Measurements from ENCODE around the gene STXBP5L. TPM values are rescaled to one million over a fixed set of nuclear protein-coding genes. Genes with fewer than 3 reads are reported as not detected.

STXBP5L gene
- total and polyA plus RNA-seq, 2 donors from 2014 or later, result not detected

- no peak for FAIRE-seq
- no peak for TF ChIP-seq CTCF (IDR thresholded peaks at IDR 0.05; ENCODE audit: borderline replicate concordance, extremely low read depth, insufficient read depth)
Measured at GRCh38 chr3:120982608-120983320, 74.8 kb downstream of the STXBP5L start.

GRCh38 chr3:120983321-120983665, 75.3 kb downstream of the STXBP5L start:
- no peak for DNase-seq
- no peak for TF ChIP-seq CTCF (IDR thresholded peaks at IDR 0.05; ENCODE audit: borderline replicate concordance, extremely low read depth, insufficient read depth)

More at GRCh38 chr3:120982608-120983320, 74.8 kb downstream of the STXBP5L start:
- H3K4me1 ChIP-seq (ENCODE audit: control insufficient read depth in 2 of 3, insufficient read depth in 2 of 3, low read depth in 1 of 3, low read length in 3 of 3), result no peaks in the 10 kb centered on the region
- peaks cover 0 to 7% (median 0%) of the 10 kb centered on the region in 3 donors for H3K9me3 ChIP-seq (ENCODE audit: control insufficient read depth in 2 of 3, insufficient read depth in 1 of 3, low read length in 3 of 3)
- H3K27me3 ChIP-seq (ENCODE audit: control insufficient read depth, insufficient read depth, low read length), result no peaks in the 10 kb centered on the region
- H3K4me3 ChIP-seq (ENCODE audit: low read length in 3 of 3), result no peak overlapping the region
- H3K27ac ChIP-seq (ENCODE audit: low read depth in 2 of 2, low read length in 2 of 2), result no peak overlapping the region
- no peak for DNase-seq
- no peaks in the 10 kb centered on the region for H3K36me3 ChIP-seq (ENCODE audit: control insufficient read depth in 2 of 3, insufficient read depth in 3 of 3, low read length in 3 of 3)
- H3K9ac ChIP-seq (ENCODE audit: low read length in 3 of 3), result no peak overlapping the region
- intact Hi-C loops (cut with DNase I), result no loop called here

GRCh38 chr3:120983841-120984240, 75.8 kb downstream of the STXBP5L start:
- no peak overlapping the region for H3K9ac ChIP-seq (ENCODE audit: low read length in 3 of 3)
- intact Hi-C loops (cut with DNase I), result no loop called here
- no peak for TF ChIP-seq CTCF (IDR thresholded peaks at IDR 0.05; ENCODE audit: borderline replicate concordance, extremely low read depth, insufficient read depth)

More at GRCh38 chr3:120983321-120983665, 75.3 kb downstream of the STXBP5L start:
- Histone ChIP-seq H3K9ac (ENCODE audit: low read length in 3 of 3) (no peak overlapping the region), H3K27me3 (ENCODE audit: control insufficient read depth, insufficient read depth, low read length) (no peaks in the 10 kb centered on the region), H3K27ac (ENCODE audit: low read depth in 2 of 2, low read length in 2 of 2) (no peak overlapping the region), H3K4me1 (ENCODE audit: control insufficient read depth in 2 of 3, insufficient read depth in 2 of 3, low read depth in 1 of 3, low read length in 3 of 3) (no peaks in the 10 kb centered on the region), H3K9me3 (ENCODE audit: control insufficient read depth in 2 of 3, insufficient read depth in 1 of 3, low read length in 3 of 3) (peaks cover 0 to 7% (median 0%) of the 10 kb centered on the region in 3 donors), H3K36me3 (ENCODE audit: control insufficient read depth in 2 of 3, insufficient read depth in 3 of 3, low read length in 3 of 3) (no peaks in the 10 kb centered on the region), H3K4me3 (ENCODE audit: low read length in 3 of 3) (no peak overlapping the region)
- intact Hi-C loops (cut with DNase I), result no loop called here
- no peak for FAIRE-seq

More at GRCh38 chr3:120983841-120984240, 75.8 kb downstream of the STXBP5L start:
- no peak for FAIRE-seq
- no peak overlapping the region for H3K4me3 ChIP-seq (ENCODE audit: low read length in 3 of 3)
- no peaks in the 10 kb centered on the region for H3K36me3 ChIP-seq (ENCODE audit: control insufficient read depth in 2 of 3, insufficient read depth in 3 of 3, low read length in 3 of 3)
- no peaks in the 10 kb centered on the region for H3K27me3 ChIP-seq (ENCODE audit: control insufficient read depth, insufficient read depth, low read length)
- no peak for DNase-seq
- H3K4me1 ChIP-seq (ENCODE audit: control insufficient read depth in 2 of 3, insufficient read depth in 2 of 3, low read depth in 1 of 3, low read length in 3 of 3), result no peaks in the 10 kb centered on the region
- peaks cover 0 to 7% (median 0%) of the 10 kb centered on the region in 3 donors for H3K9me3 ChIP-seq (ENCODE audit: control insufficient read depth in 2 of 3, insufficient read depth in 1 of 3, low read length in 3 of 3)
- H3K27ac ChIP-seq (ENCODE audit: low read depth in 2 of 2, low read length in 2 of 2), result no peak overlapping the region
